Large intestine (tissue), 3 donors: ENCODE data around the gene CGA. TPM values are rescaled to one million over a fixed set of nuclear protein-coding genes. Genes with fewer than 3 reads are reported as not detected.
A peak's percentile ranks its signal among the peaks of the same experiment; 100 is the strongest.

Experiments used
- DNase-seq, 2 donors: peaks; one replicate each; pipeline versions ENCODE4 v3.0.0 to v3.0.0-alpha.2; 2013
- H3K27ac ChIP-seq: one replicate; pipeline ENCODE4 v1.5.1; 2013; ENCODE audit warnings: low read length
- H3K27me3 ChIP-seq: 2 replicates; pipeline ENCODE4 v1.6.1; 2013; ENCODE audit warnings: low read length; ENCODE audit not compliant: control insufficient read depth, insufficient read depth
- H3K36me3 ChIP-seq: 2 replicates; pipeline ENCODE4 v1.6.1; 2013; ENCODE audit warnings: low read length; ENCODE audit not compliant: control insufficient read depth, insufficient read depth
- H3K4me1 ChIP-seq: one replicate; pipeline ENCODE4 v1.6.1; 2013; ENCODE audit warnings: low read length; ENCODE audit not compliant: control insufficient read depth, insufficient read depth
- H3K4me3 ChIP-seq: one replicate; pipeline ENCODE4 v1.5.1; 2013; ENCODE audit warnings: low read length
- H3K9me3 ChIP-seq: one replicate; pipeline ENCODE4 v1.6.1; 2013; ENCODE audit warnings: mild to moderate bottlenecking, low read depth, low read length, moderate library complexity; ENCODE audit not compliant: control insufficient read depth
- WGBS: methylation state at CpG from one replicate; pipeline ENCODE4 v1.1.5; 2013; ENCODE audit warnings: low lambda C conversion rate; ENCODE audit not compliant: insufficient coverage; 5-methylcytosine and 5-hydroxymethylcytosine counted together
- polyA plus RNA-seq: library from polyadenylated mRNA; unstranded; fragments of 120-200 nt; gene quantifications from one replicate; pipeline ENCODE4 v1.2.1, GENCODE V29; 2013

The CGA gene
- polyA plus RNA-seq, 1 donor: 0.04 TPM

DNA sequence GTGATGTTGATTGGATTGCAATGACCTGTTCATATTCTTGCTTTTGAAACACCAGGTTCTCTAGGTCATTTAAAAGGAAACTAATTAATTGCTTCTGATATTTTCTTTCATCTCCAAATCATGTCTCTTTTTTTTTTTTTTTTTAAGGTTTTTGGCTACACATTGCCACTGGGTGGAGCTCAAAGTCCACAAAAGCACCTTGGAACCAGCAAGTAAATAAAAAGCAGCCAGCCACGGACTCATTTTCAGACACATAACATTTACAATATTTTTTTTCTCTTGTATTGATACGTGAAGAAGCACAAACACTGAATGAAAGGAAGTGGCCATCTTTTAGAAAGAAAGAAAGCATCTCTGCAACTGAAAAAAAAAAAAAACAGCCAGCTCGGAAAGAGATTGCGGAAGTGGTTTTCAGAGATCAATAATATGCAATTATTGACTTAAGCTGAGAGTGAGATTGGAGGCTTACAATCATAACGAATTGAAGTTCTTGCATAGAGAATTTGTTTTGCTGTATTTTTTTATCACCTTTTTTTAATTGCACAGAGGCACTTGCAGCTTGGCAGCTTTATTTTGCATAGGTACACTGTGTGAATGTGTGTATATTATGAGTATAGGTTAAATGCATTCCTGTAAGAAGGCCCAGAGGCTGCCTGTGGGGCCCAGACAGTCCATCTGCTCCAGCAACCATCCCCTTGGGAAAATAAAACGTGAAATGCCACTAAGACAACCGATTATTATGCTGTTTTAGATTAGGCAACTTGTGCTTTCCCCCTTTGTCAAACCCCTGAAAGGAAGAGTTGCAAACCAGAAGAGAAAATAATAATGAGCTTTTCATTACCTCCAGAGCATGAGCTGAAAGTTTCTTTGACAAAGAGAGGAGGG, 28.2 kb downstream of the CGA start:
- peaks cover 6% of the 10 kb centered on the region for H3K4me1 ChIP-seq
- WGBS: 8% methylated on average over 6 of the region's 7 CpGs
- peak; percentile 44 to 60 for DNase-seq
- no peaks in the 10 kb centered on the region for H3K9me3 ChIP-seq
- no peaks in the 10 kb centered on the region for H3K36me3 ChIP-seq
- H3K27me3 ChIP-seq: no peaks in the 10 kb centered on the region
- H3K27ac ChIP-seq: no peak overlapping the region
- H3K4me3 ChIP-seq: no peak overlapping the region

DNA sequence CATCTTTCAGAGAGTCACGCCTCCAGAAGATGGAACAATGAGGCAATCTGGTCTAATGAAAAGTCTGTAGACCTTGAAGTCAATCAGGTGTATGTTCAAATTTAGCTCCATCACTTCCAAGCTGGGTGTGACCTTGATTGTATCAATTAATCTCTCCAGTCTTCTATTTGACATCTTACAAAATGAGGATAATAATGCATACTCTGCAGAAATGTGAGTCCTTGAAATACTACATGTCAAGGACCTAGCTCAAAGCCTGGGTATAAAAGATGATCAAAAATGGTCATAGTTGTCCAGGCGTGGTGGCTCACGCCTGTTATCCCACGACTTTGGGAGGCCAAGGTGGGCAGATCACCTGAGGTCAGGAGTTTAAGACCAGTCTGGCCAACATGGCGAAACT, 29.8 kb downstream of the CGA start:
- H3K4me1 ChIP-seq: peaks cover 2% of the 10 kb centered on the region
- H3K27me3 ChIP-seq: no peaks in the 10 kb centered on the region
- peaks cover under 1% of the 10 kb centered on the region for H3K9me3 ChIP-seq
- no peak overlapping the region for H3K4me3 ChIP-seq
- no peak overlapping the region for H3K27ac ChIP-seq
- no peak for DNase-seq
- no peaks in the 10 kb centered on the region for H3K36me3 ChIP-seq
- WGBS: no CpG with 5 or more reads among the region's 5 CpGs

DNA sequence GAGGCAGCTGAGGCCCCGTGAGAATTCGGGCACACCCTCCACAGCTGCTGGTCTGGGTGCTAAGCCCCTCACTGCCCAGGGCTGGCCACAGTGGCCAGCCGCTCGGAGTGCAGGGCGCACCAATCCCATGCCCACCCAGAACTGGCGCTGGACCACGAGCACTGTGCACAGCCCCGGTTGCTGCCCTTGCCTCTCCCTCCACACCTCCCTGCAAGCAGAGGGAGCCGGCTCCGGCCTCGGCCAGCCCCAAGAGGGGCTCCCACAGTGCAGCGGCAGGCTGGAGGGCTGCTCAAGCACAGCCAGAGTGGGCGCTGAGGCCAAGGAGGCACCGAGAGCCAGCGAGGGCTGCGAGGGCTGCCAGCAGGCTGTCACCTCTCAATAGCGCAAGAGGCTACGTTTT, 35.0 kb downstream of the CGA start:
- Histone ChIP-seq H3K27ac (no peak overlapping the region), H3K9me3 (peaks cover 3% of the 10 kb centered on the region), H3K27me3 (no peaks in the 10 kb centered on the region), H3K4me3 (no peak overlapping the region), H3K36me3 (no peaks in the 10 kb centered on the region), H3K4me1 (no peaks in the 10 kb centered on the region)
- no peak for DNase-seq
- WGBS: no CpG with 5 or more reads among the region's 18 CpGs

DNA sequence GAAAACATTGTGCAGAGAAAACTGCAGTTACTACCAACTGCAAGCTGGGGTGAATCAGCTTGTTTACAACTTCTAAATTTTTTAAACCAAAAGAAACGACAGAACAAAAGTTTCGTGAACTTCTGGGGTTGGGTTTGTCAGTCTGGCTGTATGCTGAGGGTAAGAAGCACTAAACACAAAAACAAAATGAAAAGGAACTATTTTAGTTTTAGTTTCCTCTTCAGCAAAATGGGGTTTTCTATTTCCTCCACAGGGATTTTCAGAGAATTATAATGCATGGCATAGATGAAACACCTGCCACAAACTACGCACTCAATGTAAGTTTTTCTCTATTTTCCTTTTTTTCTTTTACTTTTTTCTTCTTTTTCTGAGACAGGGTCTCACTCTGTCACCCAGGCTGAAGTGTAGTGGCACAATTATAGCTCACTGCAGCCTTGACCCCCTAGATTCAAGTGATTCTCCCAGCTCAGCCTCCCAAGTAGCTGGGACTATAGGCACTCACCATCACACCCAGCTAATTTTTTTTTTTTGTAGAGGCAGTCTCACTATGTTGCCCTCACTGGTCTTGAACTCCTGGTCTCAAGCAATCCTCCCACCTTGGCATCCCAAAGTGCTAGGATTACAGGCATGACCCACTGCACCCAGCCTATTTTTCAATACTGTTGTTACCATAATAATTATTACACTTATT, 40.6 kb downstream of the CGA start:
- Histone ChIP-seq H3K4me1 (no peaks in the 10 kb centered on the region), H3K27me3 (no peaks in the 10 kb centered on the region), H3K9me3 (no peaks in the 10 kb centered on the region), H3K36me3 (no peaks in the 10 kb centered on the region), H3K4me3 (no peak overlapping the region), H3K27ac (no peak overlapping the region)
- no peak for DNase-seq
- 95% methylated on average over 2 of the region's 3 CpGs for WGBS

DNA sequence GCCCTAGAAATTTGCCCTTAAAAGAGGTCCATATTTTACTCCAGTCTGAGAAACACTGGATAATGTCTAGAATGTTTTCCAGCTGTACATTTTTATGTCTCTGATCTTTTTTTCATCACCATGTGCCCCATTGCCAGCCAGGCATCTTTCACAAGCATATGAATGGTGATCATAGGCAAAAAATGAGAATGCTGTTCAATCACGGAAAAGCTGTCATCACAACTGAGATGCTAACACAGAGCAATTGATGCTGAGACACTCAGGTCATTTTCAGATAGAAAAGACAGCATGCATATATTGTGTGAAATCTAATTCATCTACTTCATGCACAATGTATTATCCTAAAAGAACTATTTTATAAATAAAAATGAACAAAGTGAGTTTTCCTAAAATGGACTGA, 41.6 kb downstream of the CGA start:
- Histone ChIP-seq H3K9me3 (no peaks in the 10 kb centered on the region), H3K27ac (no peak overlapping the region), H3K4me3 (no peak overlapping the region), H3K36me3 (no peaks in the 10 kb centered on the region), H3K27me3 (no peaks in the 10 kb centered on the region), H3K4me1 (no peaks in the 10 kb centered on the region)
- DNase-seq: no peak
- no CpG with 5 or more reads among the region's 1 CpG for WGBS

DNA sequence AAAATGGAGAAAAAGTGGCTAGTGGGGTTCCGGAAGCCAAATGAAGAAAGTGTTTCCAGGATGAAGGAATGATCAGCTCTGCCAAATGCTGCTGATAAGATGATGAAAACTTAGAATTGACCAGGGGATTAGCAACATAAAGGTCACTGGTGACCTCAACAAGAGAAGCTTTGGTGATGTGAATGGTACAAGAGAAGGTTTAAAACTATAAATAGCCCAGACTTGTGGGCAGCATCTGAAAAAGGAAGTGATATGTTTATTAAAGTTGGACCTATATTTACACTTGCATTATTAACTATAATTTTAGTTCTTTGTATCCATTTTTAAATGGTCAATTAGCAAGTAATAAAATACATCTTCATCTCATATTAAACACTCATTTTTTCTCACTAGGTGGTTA, 45.1 kb downstream of the CGA start:
- 100% methylated on average over 1 of the region's 1 CpG for WGBS
- H3K4me1 ChIP-seq: no peaks in the 10 kb centered on the region
- no peaks in the 10 kb centered on the region for H3K36me3 ChIP-seq
- H3K27ac ChIP-seq: no peak overlapping the region
- no peak for DNase-seq
- H3K27me3 ChIP-seq: no peaks in the 10 kb centered on the region
- no peaks in the 10 kb centered on the region for H3K9me3 ChIP-seq
- H3K4me3 ChIP-seq: no peak overlapping the region

DNA sequence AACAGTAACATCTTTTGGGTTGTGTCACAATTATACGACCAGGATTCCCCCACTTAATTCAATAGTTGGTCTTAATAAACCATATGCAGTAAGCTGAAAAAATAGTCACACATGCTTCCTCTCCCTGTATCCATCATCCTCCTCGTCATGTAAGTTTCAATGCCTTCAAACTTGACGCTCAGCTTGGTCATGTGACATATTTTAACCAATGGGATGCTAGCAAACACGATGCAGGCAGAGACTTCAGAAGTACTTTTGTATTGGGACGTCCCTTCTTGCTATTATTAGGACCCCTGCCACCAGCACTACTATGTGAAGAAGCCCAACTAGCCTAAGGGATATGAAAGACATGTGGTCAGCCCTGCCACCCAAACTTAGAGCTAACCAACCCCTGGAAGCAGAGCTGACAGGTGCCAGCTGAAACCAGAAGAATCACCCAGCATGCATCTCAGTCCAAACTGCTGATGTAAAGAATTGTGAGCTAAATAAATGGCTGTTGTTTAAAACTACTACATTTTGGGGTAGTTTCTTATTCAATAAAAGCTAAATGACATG, 49.3 kb downstream of the CGA start:
- Histone ChIP-seq H3K27me3 (no peaks in the 10 kb centered on the region), H3K4me3 (no peak overlapping the region), H3K36me3 (no peaks in the 10 kb centered on the region), H3K4me1 (no peaks in the 10 kb centered on the region), H3K9me3 (no peaks in the 10 kb centered on the region), H3K27ac (no peak overlapping the region)
- no CpG with 5 or more reads among the region's 5 CpGs for WGBS
- DNase-seq: no peak

DNA sequence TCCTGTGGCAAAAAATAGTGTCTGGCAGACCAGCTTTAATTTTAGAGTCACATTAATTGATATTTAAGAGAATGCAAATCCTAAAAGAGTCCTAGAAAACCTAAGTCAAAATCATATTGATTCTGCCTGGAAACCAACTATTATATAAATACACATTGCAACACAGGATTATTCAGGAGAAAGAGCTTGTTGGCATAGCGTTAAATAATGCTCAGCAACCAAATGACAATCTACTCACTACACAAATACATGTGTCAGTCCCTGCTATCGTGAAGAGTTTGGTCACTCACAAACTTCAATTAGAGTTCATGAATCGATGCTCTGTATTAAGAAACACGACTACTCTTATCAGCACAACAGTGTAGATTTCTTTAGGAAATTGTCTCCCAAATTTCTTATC, 54.2 kb downstream of the CGA start:
- Histone ChIP-seq H3K36me3 (no peaks in the 10 kb centered on the region), H3K27me3 (no peaks in the 10 kb centered on the region), H3K9me3 (no peaks in the 10 kb centered on the region), H3K4me3 (no peak overlapping the region), H3K27ac (no peak overlapping the region), H3K4me1 (no peaks in the 10 kb centered on the region)
- WGBS: 100% methylated on average over 1 of the region's 4 CpGs
- DNase-seq: no peak

Other genes starting within 250 kb of the CGA start
- 0.07 TPM for gene HTR1E, start 157.6 kb downstream of the CGA start, polyA plus RNA-seq
- gene ZNF292, start 60.5 kb upstream of the CGA start, polyA plus RNA-seq: 23.9 TPM
- gene SMIM8, start 227.5 kb upstream of the CGA start, polyA plus RNA-seq: 12.0 TPM
- 0.04 TPM for gene GJB7, start 234.2 kb upstream of the CGA start, polyA plus RNA-seq
- 3.1 TPM for gene C6orf163, start 249.7 kb upstream of the CGA start, polyA plus RNA-seq